ENCODE results near the gene TXNIP. TPM values are rescaled to one million over a fixed set of nuclear protein-coding genes. Genes with fewer than 3 reads are reported as not detected.
A peak's percentile ranks its signal among the peaks of the same experiment; 100 is the strongest.

Gene TXNIP
- total RNA-seq, 1 experiment from 2014 or later: 576 TPM

- no peaks in the 10 kb centered on the region for H3K9me3 Mint-ChIP-seq (ENCODE audit: unreplicated experiment)
- POLR2A ChIA-PET: interaction anchor here (0.7 to 28.8 kb wide), 12 partner anchors 5 to 168 kb away, joined by 3 to 1309 read pairs (median 17); partner anchors contain the start of genes ANKRD34A, LIX1L, PEX11B and POLR3C
- H3K27me3 Mint-ChIP-seq (ENCODE audit: insufficient read depth, unreplicated experiment): no peaks in the 10 kb centered on the region
- DNase-seq (ENCODE audit: unreplicated experiment): no peak
- intact Hi-C loops (cut with micrococcal nuclease): no loop called here
- CTCF ChIA-PET: interaction anchor here (0.8 to 24.2 kb wide), 9 partner anchors 10 to 147 kb away, joined by 3 to 773 read pairs (median 6); partner anchors contain the start of genes ANKRD34A, HJV, ITGA10 and LIX1L
- peak overlapping the region; percentile 89 for H3K4me3 Mint-ChIP-seq (ENCODE audit: unreplicated experiment)
- no TSS peak for BruUV-seq (replicated peaks)
- H3K27ac Mint-ChIP-seq (ENCODE audit: low read depth, unreplicated experiment): peak overlapping the region; percentile 95
- H3K4me1 Mint-ChIP-seq (ENCODE audit: insufficient read depth, unreplicated experiment): peaks cover 15% of the 10 kb centered on the region
- no peak for TF ChIP-seq CTCF (IDR thresholded peaks at IDR 0.05; ENCODE audit: unreplicated experiment)
- H3K36me3 Mint-ChIP-seq (ENCODE audit: insufficient read depth, unreplicated experiment): peaks cover 79% of the 10 kb centered on the region
These were observed 4.5 kb downstream of the TXNIP start for GRCh38 chr1:145991735-145992412.

DNA sequence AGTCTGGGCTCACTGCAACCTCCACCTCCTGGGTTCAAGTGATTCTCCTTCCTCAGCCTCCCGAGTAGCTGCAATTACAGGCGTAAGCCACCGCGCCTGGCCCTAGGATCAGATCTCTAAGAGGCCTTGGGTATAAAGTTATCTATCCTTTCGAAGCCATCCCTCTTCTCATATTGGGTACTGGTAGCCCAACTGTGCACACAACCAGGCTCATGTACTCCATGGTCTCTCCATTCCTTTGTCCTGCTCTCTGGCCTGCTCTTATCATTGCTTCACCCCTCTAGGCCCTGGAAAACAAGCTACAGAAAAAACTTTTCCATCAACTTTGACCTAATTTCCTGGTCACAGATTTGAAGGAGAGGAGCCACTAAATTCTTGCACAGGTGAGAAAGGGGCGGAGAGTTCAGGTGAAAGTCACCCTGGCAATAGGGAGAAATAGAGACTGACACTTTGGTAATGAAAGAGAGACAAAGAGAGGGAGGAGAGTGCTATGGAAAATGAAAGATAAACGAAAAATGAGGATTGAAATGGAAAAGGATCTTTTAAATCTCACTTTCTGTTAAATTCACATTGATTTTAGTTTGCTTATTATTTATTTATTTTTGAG lies 6.0 kb downstream of the TXNIP start:
- Mint-ChIP-seq H3K36me3 (ENCODE audit: insufficient read depth, unreplicated experiment) (peaks cover 72% of the 10 kb centered on the region), H3K4me3 (ENCODE audit: unreplicated experiment) (peak overlapping the region; percentile 11), H3K4me1 (ENCODE audit: insufficient read depth, unreplicated experiment) (peaks cover 26% of the 10 kb centered on the region), H3K27me3 (ENCODE audit: insufficient read depth, unreplicated experiment) (no peaks in the 10 kb centered on the region), H3K27ac (ENCODE audit: low read depth, unreplicated experiment) (peak overlapping the region; percentile 95), H3K9me3 (ENCODE audit: unreplicated experiment) (no peaks in the 10 kb centered on the region)
- ChIA-PET POLR2A (interaction anchor here (0.6 to 28.8 kb wide), 13 partner anchors 4 to 166 kb away, joined by 3 to 1309 read pairs (median 7); partner anchors contain the start of genes ANKRD34A, LIX1L, PIAS3 and POLR3C), CTCF (interaction anchor here (0.7 to 24.2 kb wide), 7 partner anchors 12 to 145 kb away, joined by 3 to 773 read pairs (median 6); partner anchors contain the start of genes ANKRD34A, HJV, LIX1L and NUDT17)
- intact Hi-C loops (cut with micrococcal nuclease): no loop called here
- TF ChIP-seq CTCF (IDR thresholded peaks at IDR 0.05; ENCODE audit: unreplicated experiment): no peak
- BruUV-seq (replicated peaks): no TSS peak
- DNase-seq (ENCODE audit: unreplicated experiment): peak; percentile 50

DNA sequence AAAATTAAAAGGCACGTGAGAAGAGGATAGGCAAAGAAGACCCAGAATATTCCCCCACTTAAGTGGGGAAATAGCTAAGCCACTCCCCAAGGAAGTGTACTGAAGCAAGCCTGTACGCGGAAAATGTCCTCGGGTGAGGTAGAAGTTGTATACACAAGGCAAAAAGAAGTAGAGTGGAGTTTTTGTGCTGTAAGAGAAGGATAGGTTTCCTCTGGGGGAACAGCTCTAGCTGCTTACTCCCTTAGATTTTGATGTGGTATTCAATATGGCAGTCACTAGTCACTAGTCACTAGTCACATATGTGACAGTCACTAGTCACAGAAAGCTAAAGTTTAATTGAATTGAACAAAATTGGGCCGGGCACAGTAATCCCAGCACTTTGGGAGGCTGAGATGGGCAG lies 7.6 kb downstream of the TXNIP start:
- CTCF ChIA-PET: interaction anchor here (0.7 to 24.2 kb wide), 6 partner anchors 9 to 96 kb away, joined by 3 to 773 read pairs (median 4); partner anchors contain the start of gene HJV
- no TSS peak for BruUV-seq (replicated peaks)
- intact Hi-C loops (cut with micrococcal nuclease): no loop called here
- no peaks in the 10 kb centered on the region for H3K9me3 Mint-ChIP-seq (ENCODE audit: unreplicated experiment)
- peaks cover 38% of the 10 kb centered on the region for H3K4me1 Mint-ChIP-seq (ENCODE audit: insufficient read depth, unreplicated experiment)
- no peak overlapping the region for H3K27ac Mint-ChIP-seq (ENCODE audit: low read depth, unreplicated experiment)
- POLR2A ChIA-PET: interaction anchor here (0.7 to 28.8 kb wide), 8 partner anchors 2 to 97 kb away, joined by 3 to 1309 read pairs (median 4); partner anchors contain the start of genes ANKRD34A, POLR3GL and TXNIP
- peaks cover 57% of the 10 kb centered on the region for H3K36me3 Mint-ChIP-seq (ENCODE audit: insufficient read depth, unreplicated experiment)
- no peak for DNase-seq (ENCODE audit: unreplicated experiment)
- H3K27me3 Mint-ChIP-seq (ENCODE audit: insufficient read depth, unreplicated experiment): no peaks in the 10 kb centered on the region
- no peak overlapping the region for H3K4me3 Mint-ChIP-seq (ENCODE audit: unreplicated experiment)
- TF ChIP-seq CTCF (IDR thresholded peaks at IDR 0.05; ENCODE audit: unreplicated experiment): no peak

- BruUV-seq (replicated peaks): no TSS peak
- no peak overlapping the region for H3K4me3 Mint-ChIP-seq (ENCODE audit: unreplicated experiment)
These were observed 8.5 kb downstream of the TXNIP start for GRCh38 chr1:145987926-145988325.

More at GRCh38 chr1:145987926-145988325, 8.5 kb downstream of the TXNIP start:
- no peaks in the 10 kb centered on the region for H3K9me3 Mint-ChIP-seq (ENCODE audit: unreplicated experiment)
- ChIA-PET CTCF (interaction anchor here (1.2 to 24.2 kb wide), 5 partner anchors 10 to 96 kb away, joined by 3 to 773 read pairs (median 5); partner anchors contain the start of gene HJV), POLR2A (interaction anchor here (0.9 to 28.8 kb wide), 7 partner anchors 1 to 96 kb away, joined by 3 to 1309 read pairs (median 4); partner anchors contain the start of genes ANKRD34A, POLR3GL and TXNIP)
- DNase-seq (ENCODE audit: unreplicated experiment): no peak
- TF ChIP-seq CTCF (IDR thresholded peaks at IDR 0.05; ENCODE audit: unreplicated experiment): no peak
- H3K36me3 Mint-ChIP-seq (ENCODE audit: insufficient read depth, unreplicated experiment): peaks cover 48% of the 10 kb centered on the region
- H3K27ac Mint-ChIP-seq (ENCODE audit: low read depth, unreplicated experiment): peak overlapping the region; percentile 7
- H3K27me3 Mint-ChIP-seq (ENCODE audit: insufficient read depth, unreplicated experiment): no peaks in the 10 kb centered on the region
- intact Hi-C loops (cut with micrococcal nuclease): no loop called here
- peaks cover 46% of the 10 kb centered on the region for H3K4me1 Mint-ChIP-seq (ENCODE audit: insufficient read depth, unreplicated experiment)

Measured in MCF 10A (cell line).